Measurements from ENCODE around the gene NUDT3.

GRCh38 chr6:34360556-34360955 is 31.9 kb downstream of the NUDT3 start:
- TF ChIP-seq, protein P1, sequence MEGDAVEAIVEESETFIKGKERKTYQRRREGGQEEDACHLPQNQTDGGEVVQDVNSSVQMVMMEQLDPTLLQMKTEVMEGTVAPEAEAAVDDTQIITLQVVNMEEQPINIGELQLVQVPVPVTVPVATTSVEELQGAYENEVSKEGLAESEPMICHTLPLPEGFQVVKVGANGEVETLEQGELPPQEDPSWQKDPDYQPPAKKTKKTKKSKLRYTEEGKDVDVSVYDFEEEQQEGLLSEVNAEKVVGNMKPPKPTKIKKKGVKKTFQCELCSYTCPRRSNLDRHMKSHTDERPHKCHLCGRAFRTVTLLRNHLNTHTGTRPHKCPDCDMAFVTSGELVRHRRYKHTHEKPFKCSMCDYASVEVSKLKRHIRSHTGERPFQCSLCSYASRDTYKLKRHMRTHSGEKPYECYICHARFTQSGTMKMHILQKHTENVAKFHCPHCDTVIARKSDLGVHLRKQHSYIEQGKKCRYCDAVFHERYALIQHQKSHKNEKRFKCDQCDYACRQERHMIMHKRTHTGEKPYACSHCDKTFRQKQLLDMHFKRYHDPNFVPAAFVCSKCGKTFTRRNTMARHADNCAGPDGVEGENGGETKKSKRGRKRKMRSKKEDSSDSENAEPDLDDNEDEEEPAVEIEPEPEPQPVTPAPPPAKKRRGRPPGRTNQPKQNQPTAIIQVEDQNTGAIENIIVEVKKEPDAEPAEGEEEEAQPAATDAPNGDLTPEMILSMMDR (IDR thresholded peaks at IDR 0.05; ENCODE audit: insufficient read depth, low read depth, low read length), result no peak
- TF ChIP-seq EZH2 (IDR thresholded peaks at IDR 0.05; ENCODE audit: insufficient read depth, low read length), result no peak

Measured in astrocyte (in vitro differentiated cells and primary cell).